Ovary (tissue), 9 donors: ENCODE data around the gene GDA. TPM values are rescaled to one million over a fixed set of nuclear protein-coding genes. Genes with fewer than 3 reads are reported as not detected.

Experiments
- DNase-seq, 5 donors: peaks; one replicate each; pipeline ENCODE4 v3.0.0-alpha.2; 2019 to 2020
- H3K27ac ChIP-seq, 2 donors: fragments of 200-600 bp; one replicate each; pipeline versions ENCODE4 v1.5.1 to v1.8.0; 2019 to 2022
- H3K27me3 ChIP-seq: fragments of 200-600 bp; one replicate; pipeline ENCODE4 v1.8.0; 2022
- H3K36me3 ChIP-seq: fragments of 200-600 bp; sonication (generic); one replicate; pipeline ENCODE4 v1.5.1; 2019
- H3K4me1 ChIP-seq: one replicate; pipeline ENCODE4 v1.8.1; 2013; ENCODE audit warnings: mild to moderate bottlenecking, moderate library complexity; ENCODE audit not compliant: insufficient read depth
- H3K4me3 ChIP-seq: fragments of 200-600 bp; sonication (generic); one replicate; pipeline ENCODE4 v1.5.1; 2017
- H3K9me3 ChIP-seq, 2 donors: fragments of 200-600 bp in 1 of 2; sonication (generic) in 1 of 2; one replicate each; pipeline versions ENCODE4 v1.5.1 to v1.8.1; 2013 to 2019; ENCODE audit warnings: mild to moderate bottlenecking in 1 of 2, moderate library complexity in 1 of 2
- CTCF ChIP-seq, 3 donors: fragments of 450-650 bp in 2 of 3; fragments of 200-600 bp in 1 of 3; IDR thresholded peaks; one replicate each; pipeline versions ENCODE4 v1.5.1 to v1.8.0; 2016 to 2022; ENCODE audit warnings: antibody characterized with exemption in 3 of 3, mild to moderate bottlenecking in 1 of 3
- EP300 ChIP-seq: sonication (generic); formaldehyde crosslinking; IDR thresholded peaks from one replicate; pipeline ENCODE4 v1.6.1; 2017; ENCODE audit warnings: antibody characterized with exemption
- POLR2A ChIP-seq: fragments of 450-650 bp; IDR thresholded peaks from one replicate; pipeline ENCODE4 v1.6.1; 2017; ENCODE audit warnings: antibody characterized with exemption, mild to moderate bottlenecking, moderate library complexity
- WGBS, 3 donors: extraction: QIAGEN DNeasy Blood & Tissue Kit in 1 of 3; methylation state at CpG; one replicate each; pipeline versions ENCODE4 v1.1.5 to v1.1.7; 2013 to 2017; 5-methylcytosine and 5-hydroxymethylcytosine counted together
- intact Hi-C, 4 donors: fragments of 100-400 bp; cut with DNase I; formaldehyde crosslinking; loops; one replicate each; pipeline versions ENCODE4 v1.11.0 to v1.15.1; 2022 to 2023
- polyA plus RNA-seq, 2 donors: library from polyadenylated mRNA; stranded (reverse); fragments of 200-250 nt in 1 of 2; fragments of 350-450 nt in 1 of 2; fragmentation: Illumina TruSeq in 1 of 2; extraction: RNeasy Lipid Tissue Mini Kit (QIAGEN cat#74804) in 1 of 2; gene quantifications; one replicate each; pipeline ENCODE4 v1.2.3, GENCODE V29; 2013 to 2014
- total RNA-seq, 7 donors: library from RNA; depleted of rRNA in 2 of 7; stranded (reverse); fragments of >200 nt in 2 of 7; fragmentation: NEBNext Ultra II Directional in 3 of 7; extraction: Animal tissue kit (Norgen Biotek cat#: 25700) in 3 of 7; gene quantifications; one replicate each; pipeline versions ENCODE4 v1.1.0 to v1.2.4, GENCODE V29; 2016 to 2023
- donor health status: DM: no; HTN: no; CAD: no; lungs with moderate emphysema.
- donor health status: DM: no; HTN: no; CAD: no.
- donor health status: Bipolar disorder and iron deficiency.
- donor health status: DM: yes; HTN: yes; CAD: no.
- donor health status: DM: no; HTN: no; CAD: no.
- donor health status: DM: yes; HTN: yes; CAD: no.

The GDA gene
- total and polyA plus RNA-seq, 9 donors, result 0.02 to 26.7 (median 0.31) TPM; not detected in 2

GRCh38 chr9:72134801-72135200 lies 14.4 kb upstream of the GDA start:
- Histone ChIP-seq H3K27ac (no peak overlapping the region), H3K9me3 (no peaks in the 10 kb centered on the region), H3K4me1 (no peaks in the 10 kb centered on the region), H3K36me3 (no peaks in the 10 kb centered on the region), H3K27me3 (no peaks in the 10 kb centered on the region), H3K4me3 (no peak overlapping the region)
- intact Hi-C loops, result no loop called here
- 85 to 98% (median 95%) methylated on average over 1 of the region's 1 CpG for WGBS, 3 donors
- TF ChIP-seq EP300, result no peak
- no peak for TF ChIP-seq POLR2A
- no peak for TF ChIP-seq CTCF (IDR thresholded peaks at IDR 0.05)
- no peak for DNase-seq

- intact Hi-C loops, result no loop called here
- Histone ChIP-seq H3K27ac (no peak overlapping the region), H3K9me3 (no peaks in the 10 kb centered on the region), H3K27me3 (no peaks in the 10 kb centered on the region), H3K4me1 (no peaks in the 10 kb centered on the region), H3K4me3 (no peak overlapping the region), H3K36me3 (no peaks in the 10 kb centered on the region)
- WGBS, 3 donors, result 35 to 69% (median 46%) methylated on average over 6 of the region's 6 CpGs
- no peak for TF ChIP-seq EP300
- no peak for TF ChIP-seq POLR2A
- TF ChIP-seq CTCF (IDR thresholded peaks at IDR 0.05), result no peak
- DNase-seq, result no peak
These were observed 11.4 kb upstream of the GDA start for GRCh38 chr9:72137697-72138365.

- TF ChIP-seq EP300, result no peak
- TF ChIP-seq CTCF (IDR thresholded peaks at IDR 0.05), result no peak
- TF ChIP-seq POLR2A, result no peak
- Histone ChIP-seq H3K27me3 (no peaks in the 10 kb centered on the region), H3K4me1 (no peaks in the 10 kb centered on the region), H3K9me3 (no peaks in the 10 kb centered on the region), H3K27ac (no peak overlapping the region), H3K4me3 (no peak overlapping the region), H3K36me3 (no peaks in the 10 kb centered on the region)
- DNase-seq, result no peak
- WGBS, 3 donors, result 77 to 85% (median 82%) methylated on average over 2 of the region's 2 CpGs
- intact Hi-C loops, result no loop called here
These were observed 10.0 kb upstream of the GDA start for GRCh38 chr9:72139226-72139625.

- H3K27ac ChIP-seq, result no peak overlapping the region
- H3K4me1 ChIP-seq, result no peaks in the 10 kb centered on the region
- H3K36me3 ChIP-seq, result no peaks in the 10 kb centered on the region
- no peak overlapping the region for H3K4me3 ChIP-seq
- intact Hi-C loops, result loop anchor here in 1 of 4 donors (10.0 kb wide), 1 partner anchor 856 kb away; no protein-coding TSS in a partner anchor
- no peak for DNase-seq
- TF ChIP-seq EP300, result no peak
- no peak for TF ChIP-seq CTCF (IDR thresholded peaks at IDR 0.05)
- no peak for TF ChIP-seq POLR2A
- WGBS, 3 donors, result 80 to 86% (median 81%) methylated on average over 4 of the region's 4 CpGs
- H3K9me3 ChIP-seq, result no peaks in the 10 kb centered on the region
- H3K27me3 ChIP-seq, result no peaks in the 10 kb centered on the region
These were observed 8.7 kb upstream of the GDA start for GRCh38 chr9:72140586-72140985.
